NCI-H2081 treated with DMSO at 0.1 percent for 48 hours (cell line): ENCODE data around the gene DCP1B.
"Not testable (repeated sequence)": the region's sequence is repeated elsewhere in the genome, so short reads cannot be mapped to it uniquely, and the experiment has no call there.

Experiments used
- DNase-seq: peaks from one replicate; lab custom pipeline; 2025; lab: John Stamatoyannopoulos, UW

Gene DCP1B

DNA sequence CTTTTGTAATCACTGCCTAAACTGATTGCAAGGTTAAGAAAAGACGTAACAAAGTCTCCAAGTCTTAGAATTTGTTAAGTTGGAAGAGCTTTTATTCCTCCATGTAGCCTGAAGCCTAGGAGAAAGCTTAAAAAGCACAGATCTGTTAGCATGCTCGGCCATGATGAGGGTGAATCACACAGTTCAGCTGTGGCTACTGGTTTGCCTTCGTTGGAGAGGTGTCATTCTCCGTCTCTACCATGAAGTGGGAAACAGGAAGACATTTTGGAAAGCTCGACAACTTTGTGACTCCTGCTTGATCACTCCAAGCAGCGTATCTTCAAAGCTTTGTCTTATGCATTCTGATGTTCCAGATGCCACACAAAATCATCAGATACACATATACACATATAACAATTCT, 27.1 kb downstream of the DCP1B start:
- no peak for DNase-seq

DNA sequence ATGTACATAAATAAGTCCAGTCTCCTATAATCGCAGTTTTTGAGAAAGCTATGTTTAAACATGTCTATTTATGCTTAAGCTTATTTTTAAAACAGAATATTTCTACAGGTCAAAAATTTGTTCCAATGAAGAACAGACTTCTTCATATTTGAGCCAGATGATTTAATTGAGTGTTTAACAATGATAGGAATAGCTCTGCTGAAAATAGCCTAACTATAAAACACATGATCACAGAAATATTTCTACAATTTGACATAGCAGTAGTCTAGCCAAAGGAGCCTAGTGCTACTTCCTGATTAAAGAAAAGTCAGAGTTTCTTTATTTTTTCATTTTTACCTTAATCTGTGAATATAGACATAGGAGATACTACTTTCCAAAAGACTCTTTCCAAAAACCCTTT, 29.4 kb downstream of the DCP1B start:
- no peak for DNase-seq

- no peak for DNase-seq
Observed at GRCh38 chr12:1972856-1973317, 31.4 kb downstream of the DCP1B start.

DNA sequence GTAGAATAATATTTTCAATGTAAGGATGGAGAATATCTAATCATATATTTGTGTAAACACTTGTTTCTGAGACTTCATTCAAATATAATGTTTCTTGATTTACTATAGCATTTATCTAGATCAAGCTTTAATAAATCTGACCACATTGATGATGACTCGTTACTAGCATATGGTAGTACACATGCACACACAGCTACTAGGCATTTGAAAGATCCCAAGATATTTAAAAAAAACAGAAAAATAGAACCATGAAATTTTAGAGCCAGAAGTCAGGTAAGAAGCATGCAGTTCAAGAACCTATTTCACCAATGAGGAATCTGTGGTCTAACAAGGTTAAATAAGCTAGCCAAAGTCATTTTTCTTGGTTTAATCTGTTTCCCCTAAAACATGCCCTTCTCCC, 32.0 kb downstream of the DCP1B start:
- no peak for DNase-seq

DNA sequence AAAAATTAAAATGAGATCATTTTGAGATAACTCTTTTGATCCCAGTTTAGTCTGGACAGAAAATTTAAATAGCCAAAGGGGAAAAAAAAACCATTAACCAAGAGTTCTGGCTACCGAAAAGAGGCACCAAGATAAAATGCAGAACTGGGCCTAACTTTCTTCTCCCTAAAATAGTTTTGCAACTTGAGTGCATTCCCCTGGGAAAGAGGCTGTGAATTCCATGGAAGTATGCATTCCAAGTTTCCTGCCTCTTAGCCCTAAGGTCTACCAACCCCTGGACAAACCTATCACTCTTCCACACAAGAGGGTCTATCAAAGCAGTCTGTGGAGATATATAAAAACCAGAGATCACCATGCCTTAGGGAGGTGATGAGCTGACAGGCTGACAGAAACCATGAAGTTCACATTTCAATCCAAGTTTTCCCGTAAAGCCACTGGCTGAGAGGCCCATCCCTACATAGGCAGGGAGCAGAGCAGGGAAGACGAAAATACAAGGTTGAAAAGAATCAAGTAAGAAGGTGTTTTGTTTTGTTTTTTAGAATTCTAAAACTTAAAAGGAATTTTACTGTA, 33.8 kb downstream of the DCP1B start:
- DNase-seq: no peak

- DNase-seq: no peak
Observed at GRCh38 chr12:1966561-1967226, 37.6 kb downstream of the DCP1B start.

DNA sequence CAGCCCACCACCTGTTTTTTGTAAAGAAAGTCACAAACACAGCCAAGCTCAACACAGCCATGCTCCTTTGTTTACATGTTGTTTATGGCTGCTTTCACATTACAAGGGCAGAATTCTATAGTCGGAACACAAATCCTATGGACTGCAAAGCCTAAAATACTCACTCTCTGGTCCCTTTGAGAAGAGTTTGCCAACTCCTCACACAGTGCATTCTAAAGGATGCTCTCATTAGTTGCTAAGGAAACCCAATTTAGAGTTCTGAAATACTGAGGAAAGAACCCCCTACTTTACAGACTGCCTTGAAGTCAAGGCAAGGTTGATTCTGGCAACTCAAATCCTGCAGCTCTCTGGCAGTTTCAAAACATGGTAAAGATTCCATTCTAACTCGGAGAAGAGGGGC, 38.3 kb downstream of the DCP1B start:
- DNase-seq: no peak

GRCh38 chr12:1962051-1963020, 41.9 kb downstream of the DCP1B start:
- no peak for DNase-seq

DNA sequence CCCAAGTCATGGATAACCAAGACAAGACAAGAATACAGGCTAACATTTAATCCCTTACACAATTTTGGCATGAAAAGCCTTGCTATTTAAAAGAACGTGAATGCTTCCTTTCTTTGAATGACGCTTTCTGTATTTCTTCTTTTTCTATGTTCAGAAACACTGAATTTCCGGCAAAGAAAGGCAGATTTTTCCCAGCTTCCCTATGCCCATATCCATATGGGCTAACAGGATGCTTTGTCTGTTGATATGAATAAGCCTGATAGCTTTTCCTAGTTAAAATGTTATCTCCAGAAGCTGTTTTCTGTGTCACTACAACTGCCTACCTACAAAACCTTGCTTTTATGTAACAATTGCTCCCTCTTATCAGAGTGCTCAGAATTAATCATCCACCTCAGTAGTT, 47.5 kb downstream of the DCP1B start:
- no peak for DNase-seq

DNA sequence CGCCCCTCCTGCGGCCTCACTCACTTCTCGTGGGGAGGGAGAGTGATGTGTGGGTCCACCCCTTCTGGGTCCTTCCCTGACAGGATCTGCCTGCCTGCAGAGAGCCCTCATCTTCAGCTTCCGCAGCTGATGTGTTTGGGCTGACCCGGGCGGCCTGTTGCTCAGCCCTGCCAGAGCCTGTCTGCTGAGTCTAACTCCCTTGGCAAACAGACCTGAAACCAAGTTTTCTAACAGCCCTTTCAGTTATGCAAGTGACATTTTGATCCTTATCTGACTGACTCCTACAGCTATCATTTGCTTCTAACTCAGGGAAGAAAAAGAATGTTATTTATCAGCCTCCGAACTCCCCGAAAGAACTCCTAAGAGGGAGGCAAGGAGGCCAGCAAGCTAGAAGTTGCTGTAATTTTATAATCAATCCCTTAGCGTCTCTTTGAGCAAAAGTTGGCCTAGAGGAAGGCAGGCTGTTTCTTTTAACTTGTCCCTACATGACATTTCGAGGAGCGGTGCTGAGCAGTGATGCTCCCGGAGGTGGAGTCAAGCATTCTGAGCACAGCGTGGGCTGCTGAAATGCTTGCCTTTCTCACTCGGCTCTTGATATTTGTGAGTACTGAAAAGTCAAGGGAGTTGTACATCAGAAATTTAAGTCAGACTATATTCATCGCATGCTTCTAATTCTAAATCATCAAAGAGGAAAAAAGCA, 54.3 kb downstream of the DCP1B start:
- DNase-seq: no peak

- DNase-seq: no peak
Observed at GRCh38 chr12:1948883-1949282, 55.4 kb downstream of the DCP1B start.

DNA sequence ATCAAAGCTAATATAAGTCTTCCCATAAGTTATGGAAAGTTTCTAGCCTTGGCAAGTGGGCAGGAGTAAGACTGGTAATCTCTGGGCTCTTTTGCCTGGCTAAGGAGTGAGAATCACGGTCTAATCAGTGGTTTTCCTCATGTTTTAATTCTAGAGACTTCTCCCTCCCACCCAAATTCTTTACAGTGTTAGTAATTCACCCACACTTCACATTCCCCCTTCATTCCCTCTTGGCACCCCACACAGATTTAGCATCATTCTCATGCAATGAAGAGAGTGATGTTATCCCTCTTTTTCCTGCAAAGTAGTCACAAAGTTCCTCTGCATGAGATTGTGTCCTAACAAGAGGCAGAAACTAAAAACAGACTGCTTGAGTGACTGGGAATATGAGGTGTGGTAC, 57.2 kb downstream of the DCP1B start:
- no peak for DNase-seq

DNA sequence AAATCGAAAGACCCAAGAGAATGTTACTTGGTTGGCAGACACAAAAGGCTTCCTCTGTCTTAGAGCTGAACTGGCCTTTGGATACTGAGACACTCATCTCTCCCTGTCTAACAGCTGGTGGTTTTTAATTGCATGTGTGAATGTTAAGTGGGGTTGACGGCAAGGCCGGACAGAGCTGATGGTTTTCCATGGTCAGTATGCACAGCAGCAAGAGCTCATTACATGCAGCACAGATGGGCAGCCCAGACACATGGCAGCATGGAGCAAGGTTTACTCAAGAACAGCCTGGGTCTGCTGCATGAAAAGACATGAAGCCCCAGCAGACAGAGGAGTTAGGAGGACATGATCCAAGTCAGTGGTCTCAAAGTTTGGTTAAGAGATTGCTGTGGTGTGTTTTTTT, 58.0 kb downstream of the DCP1B start:
- no peak for DNase-seq

GRCh38 chr12:1945502-1945901, 58.8 kb downstream of the DCP1B start:
- not testable (repeated sequence) for DNase-seq

GRCh38 chr12:1939801-1940607, 64.3 kb downstream of the DCP1B start:
- peak; percentile 5 for DNase-seq

DNA sequence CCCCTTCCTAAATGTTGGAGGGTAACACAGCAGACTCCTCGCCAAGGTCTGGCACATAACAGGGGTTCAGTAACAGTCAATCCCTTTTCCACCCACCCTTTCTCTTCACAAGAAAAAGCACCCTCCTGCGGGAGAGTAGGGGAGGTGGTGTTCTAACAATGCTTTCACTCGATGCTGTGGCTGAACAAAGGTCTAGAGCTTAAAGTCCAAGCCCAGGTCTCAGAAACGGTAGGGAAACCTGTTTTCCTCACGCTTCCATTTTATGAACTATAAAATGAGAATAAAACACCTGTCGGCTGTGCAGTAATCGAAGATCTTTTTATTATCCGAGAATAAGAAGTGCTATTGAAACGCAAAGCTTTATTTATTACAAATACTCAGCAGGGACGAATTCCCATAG, 64.9 kb downstream of the DCP1B start:
- DNase-seq: no peak

- no peak for DNase-seq
Observed at GRCh38 chr12:1937481-1938224, 66.6 kb downstream of the DCP1B start.

- peak; percentile 6 for DNase-seq
Observed at GRCh38 chr12:1936406-1937320, 67.6 kb downstream of the DCP1B start.

GRCh38 chr12:1935700-1936378, 68.4 kb downstream of the DCP1B start:
- DNase-seq: no peak
